Fibroblast of the conjunctiva (primary cell): Measurements from ENCODE around the gene PLK4.
"Not testable (repeated sequence)": the region's sequence is repeated elsewhere in the genome, so short reads cannot be mapped to it uniquely, and the experiment has no call there.

Experiments
- DNase-seq: peaks from one replicate; pipeline ENCODE4 v3.0.0-alpha.2; 2010; ENCODE audit warnings: low read depth

Gene PLK4

GRCh38 chr4:127905029-127905428 is 24.3 kb downstream of the PLK4 start:
- DNase-seq = no peak

GRCh38 chr4:127916512-127916911 is 35.8 kb downstream of the PLK4 start:
- DNase-seq = no peak

GRCh38 chr4:127917151-127917550 is 36.5 kb downstream of the PLK4 start:
- no peak for DNase-seq

- DNase-seq = peak; percentile 8
Measured at GRCh38 chr4:127920521-127920920, 39.8 kb downstream of the PLK4 start.

GRCh38 chr4:127922226-127922625 is 41.5 kb downstream of the PLK4 start:
- no peak for DNase-seq

- not testable (repeated sequence) for DNase-seq
Measured at GRCh38 chr4:127925720-127926119, 45.0 kb downstream of the PLK4 start.

- DNase-seq = no peak
Measured at GRCh38 chr4:127930175-127930574, 49.5 kb downstream of the PLK4 start.

- DNase-seq = not testable (repeated sequence)
Measured at GRCh38 chr4:127931836-127932235, 51.1 kb downstream of the PLK4 start.

- DNase-seq = no peak
Measured at GRCh38 chr4:127936974-127937373, 56.3 kb downstream of the PLK4 start.
